OCI-LY7 (cell line): Measurements from ENCODE around the gene EGFL8.
A peak's percentile ranks its signal among the peaks of the same experiment; 100 is the strongest.

Experiments used
- EZH2phosphoT487 ChIP-seq: fragments of 200-600 bp; sonication (generic); IDR thresholded peaks from 2 replicates; pipeline ENCODE4 v1.6.1; 2018; ENCODE audit warnings: low read depth, borderline replicate concordance, mild to moderate bottlenecking, mixed run types, antibody characterized with exemption, low read length, moderate library complexity, mixed read lengths
- TF ChIP-seq, protein P1 (sequence below): fragments of 200-600 bp; sonication (generic); conservative IDR thresholded peaks from 2 replicates; pipeline ENCODE4 v1.5.1; 2014; ENCODE audit warnings: mild to moderate bottlenecking, antibody characterized with exemption, low read length, moderate library complexity, mixed read lengths

DNA sequence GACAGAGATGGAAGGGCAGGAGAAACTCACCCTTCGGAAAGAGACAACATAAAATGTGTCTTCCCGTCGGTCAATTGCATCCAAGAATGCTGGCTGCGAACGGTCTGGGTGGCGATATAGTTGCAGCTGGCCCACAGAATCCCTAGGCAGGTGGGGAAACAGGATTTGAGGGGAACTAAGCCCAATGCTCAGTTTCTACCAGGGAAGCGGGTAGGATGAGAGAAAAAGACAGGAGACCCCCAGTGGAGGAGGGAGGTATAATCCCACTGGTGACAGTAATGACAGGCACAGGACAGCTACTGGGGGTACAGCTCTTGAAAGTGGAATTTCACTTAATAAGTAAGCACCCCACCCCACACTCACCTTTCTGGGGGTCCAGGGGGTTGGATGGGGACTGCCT lies 47.7 kb upstream of the EGFL8 start:
- TF ChIP-seq, protein P1, sequence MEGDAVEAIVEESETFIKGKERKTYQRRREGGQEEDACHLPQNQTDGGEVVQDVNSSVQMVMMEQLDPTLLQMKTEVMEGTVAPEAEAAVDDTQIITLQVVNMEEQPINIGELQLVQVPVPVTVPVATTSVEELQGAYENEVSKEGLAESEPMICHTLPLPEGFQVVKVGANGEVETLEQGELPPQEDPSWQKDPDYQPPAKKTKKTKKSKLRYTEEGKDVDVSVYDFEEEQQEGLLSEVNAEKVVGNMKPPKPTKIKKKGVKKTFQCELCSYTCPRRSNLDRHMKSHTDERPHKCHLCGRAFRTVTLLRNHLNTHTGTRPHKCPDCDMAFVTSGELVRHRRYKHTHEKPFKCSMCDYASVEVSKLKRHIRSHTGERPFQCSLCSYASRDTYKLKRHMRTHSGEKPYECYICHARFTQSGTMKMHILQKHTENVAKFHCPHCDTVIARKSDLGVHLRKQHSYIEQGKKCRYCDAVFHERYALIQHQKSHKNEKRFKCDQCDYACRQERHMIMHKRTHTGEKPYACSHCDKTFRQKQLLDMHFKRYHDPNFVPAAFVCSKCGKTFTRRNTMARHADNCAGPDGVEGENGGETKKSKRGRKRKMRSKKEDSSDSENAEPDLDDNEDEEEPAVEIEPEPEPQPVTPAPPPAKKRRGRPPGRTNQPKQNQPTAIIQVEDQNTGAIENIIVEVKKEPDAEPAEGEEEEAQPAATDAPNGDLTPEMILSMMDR, result peak; percentile 76
- no peak for TF ChIP-seq EZH2phosphoT487
